DND-41 (cell line): ENCODE results near the gene KRTAP16-1.

Source experiments
- EZH2 ChIP-seq: IDR thresholded peaks from 3 replicates; pipeline ENCODE4 v1.6.1; 2012; ENCODE audit warnings: borderline replicate concordance, low read depth, mild to moderate bottlenecking, moderate library complexity, low read length, inconsistent platforms; ENCODE audit not compliant: severe bottlenecking
- TF ChIP-seq, protein P1 (sequence below): IDR thresholded peaks from 2 replicates; pipeline ENCODE4 v1.5.1; 2012; ENCODE audit warnings: borderline replicate concordance, low read length, moderate library complexity, mild to moderate bottlenecking; ENCODE audit not compliant: poor library complexity, severe bottlenecking; ENCODE audit errors: extremely low read depth

DNA sequence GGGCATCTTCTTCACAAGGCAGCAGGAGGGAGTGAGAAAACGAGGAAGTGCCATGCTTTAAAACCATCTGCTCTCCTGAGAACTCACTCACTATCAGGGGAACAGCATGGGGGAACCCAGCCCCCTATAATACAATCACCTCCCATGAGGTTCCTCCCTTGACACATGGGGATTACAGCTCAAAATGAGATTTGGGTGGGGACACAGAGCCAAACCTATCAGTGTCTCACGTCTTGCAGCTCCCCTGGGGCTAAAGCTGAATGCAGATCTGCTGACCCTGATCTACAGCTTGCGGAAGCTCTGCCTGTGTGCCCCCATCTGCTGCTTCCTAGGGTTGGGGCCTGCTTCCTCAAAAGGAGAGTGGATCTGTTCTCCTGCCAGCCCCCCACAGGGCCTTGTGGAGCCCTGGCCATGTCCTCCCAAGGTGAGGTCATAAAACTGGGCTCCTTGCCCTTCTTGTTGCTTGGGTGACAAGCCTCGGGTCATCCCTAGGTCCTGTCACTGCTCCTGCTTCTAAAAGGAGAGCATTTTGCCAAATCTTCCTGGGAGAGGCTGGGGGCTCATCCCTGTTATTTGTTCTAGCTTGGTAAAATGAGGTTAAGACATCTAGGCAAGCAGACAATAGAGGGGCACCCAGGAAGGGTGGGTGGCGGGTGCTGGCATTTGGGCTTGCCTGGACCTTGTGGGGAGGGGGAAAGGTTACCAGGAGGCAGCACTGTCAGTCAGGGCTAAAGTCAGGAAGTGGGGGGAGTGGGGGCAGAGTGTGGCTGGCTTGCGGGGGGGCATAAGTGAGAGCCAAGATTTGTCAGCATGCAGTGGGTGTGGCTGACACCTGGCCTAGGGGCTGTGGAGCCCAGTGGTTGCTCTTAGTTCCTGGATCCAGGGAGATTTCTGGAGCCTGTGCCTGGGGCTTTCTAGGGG, 25.5 kb upstream of the KRTAP16-1 start:
- TF ChIP-seq, protein P1, sequence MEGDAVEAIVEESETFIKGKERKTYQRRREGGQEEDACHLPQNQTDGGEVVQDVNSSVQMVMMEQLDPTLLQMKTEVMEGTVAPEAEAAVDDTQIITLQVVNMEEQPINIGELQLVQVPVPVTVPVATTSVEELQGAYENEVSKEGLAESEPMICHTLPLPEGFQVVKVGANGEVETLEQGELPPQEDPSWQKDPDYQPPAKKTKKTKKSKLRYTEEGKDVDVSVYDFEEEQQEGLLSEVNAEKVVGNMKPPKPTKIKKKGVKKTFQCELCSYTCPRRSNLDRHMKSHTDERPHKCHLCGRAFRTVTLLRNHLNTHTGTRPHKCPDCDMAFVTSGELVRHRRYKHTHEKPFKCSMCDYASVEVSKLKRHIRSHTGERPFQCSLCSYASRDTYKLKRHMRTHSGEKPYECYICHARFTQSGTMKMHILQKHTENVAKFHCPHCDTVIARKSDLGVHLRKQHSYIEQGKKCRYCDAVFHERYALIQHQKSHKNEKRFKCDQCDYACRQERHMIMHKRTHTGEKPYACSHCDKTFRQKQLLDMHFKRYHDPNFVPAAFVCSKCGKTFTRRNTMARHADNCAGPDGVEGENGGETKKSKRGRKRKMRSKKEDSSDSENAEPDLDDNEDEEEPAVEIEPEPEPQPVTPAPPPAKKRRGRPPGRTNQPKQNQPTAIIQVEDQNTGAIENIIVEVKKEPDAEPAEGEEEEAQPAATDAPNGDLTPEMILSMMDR: no peak
- TF ChIP-seq EZH2: no peak
